Spinal cord (tissue), 10 donors: ENCODE data around the gene MRFAP1. TPM values are rescaled to one million over a fixed set of nuclear protein-coding genes. Genes with fewer than 3 reads are reported as not detected.

ENCODE experiments used
- DNase-seq, 6 donors: peaks; one replicate each; pipeline versions ENCODE4 v3.0.0 to v3.0.0-alpha.2; 2013 to 2015; ENCODE audit warnings: low spot score in 6 of 6, low read depth in 4 of 6
- H3K27ac ChIP-seq: one replicate; pipeline ENCODE4 v1.5.1; 2013; ENCODE audit warnings: low read depth, low read length, control low read depth
- H3K27me3 ChIP-seq: one replicate; pipeline ENCODE4 v1.6.1; 2013; ENCODE audit warnings: low read length; ENCODE audit not compliant: control insufficient read depth, insufficient read depth
- H3K36me3 ChIP-seq: one replicate; pipeline ENCODE4 v1.6.1; 2013; ENCODE audit warnings: low read length; ENCODE audit not compliant: control insufficient read depth, insufficient read depth
- H3K4me1 ChIP-seq: one replicate; pipeline ENCODE4 v1.6.1; 2013; ENCODE audit warnings: low read length; ENCODE audit not compliant: control insufficient read depth, insufficient read depth
- H3K4me3 ChIP-seq: one replicate; pipeline ENCODE4 v1.5.1; 2013; ENCODE audit warnings: low read depth, low read length, control low read depth
- H3K9me3 ChIP-seq: one replicate; pipeline ENCODE4 v1.6.1; 2013; ENCODE audit warnings: low read length; ENCODE audit not compliant: control insufficient read depth, insufficient read depth
- WGBS: methylation state at CpG from one replicate; pipeline ENCODE4 v1.1.5; 2013; ENCODE audit warnings: missing lambda C conversion rate; ENCODE audit not compliant: insufficient coverage; 5-methylcytosine and 5-hydroxymethylcytosine counted together
- polyA plus RNA-seq, 2 donors: library from polyadenylated mRNA; unstranded; fragments of 120-200 nt; gene quantifications; one replicate each; pipeline ENCODE4 v1.2.1, GENCODE V29; 2013; ENCODE audit not compliant: insufficient read length in 2 of 2
- total RNA-seq, 2 donors: library from RNA; depleted of rRNA in 1 of 2; stranded (reverse); fragments of 120-200 nt in 1 of 2; fragments of >200 nt in 1 of 2; gene quantifications; one replicate each; pipeline versions ENCODE4 v1.2.3 to v1.2.4, GENCODE V29; 2013 to 2014
- donor health status: healthy.

Gene MRFAP1
- total and polyA plus RNA-seq, 4 donors: 103 to 616 (median 316) TPM

DNA sequence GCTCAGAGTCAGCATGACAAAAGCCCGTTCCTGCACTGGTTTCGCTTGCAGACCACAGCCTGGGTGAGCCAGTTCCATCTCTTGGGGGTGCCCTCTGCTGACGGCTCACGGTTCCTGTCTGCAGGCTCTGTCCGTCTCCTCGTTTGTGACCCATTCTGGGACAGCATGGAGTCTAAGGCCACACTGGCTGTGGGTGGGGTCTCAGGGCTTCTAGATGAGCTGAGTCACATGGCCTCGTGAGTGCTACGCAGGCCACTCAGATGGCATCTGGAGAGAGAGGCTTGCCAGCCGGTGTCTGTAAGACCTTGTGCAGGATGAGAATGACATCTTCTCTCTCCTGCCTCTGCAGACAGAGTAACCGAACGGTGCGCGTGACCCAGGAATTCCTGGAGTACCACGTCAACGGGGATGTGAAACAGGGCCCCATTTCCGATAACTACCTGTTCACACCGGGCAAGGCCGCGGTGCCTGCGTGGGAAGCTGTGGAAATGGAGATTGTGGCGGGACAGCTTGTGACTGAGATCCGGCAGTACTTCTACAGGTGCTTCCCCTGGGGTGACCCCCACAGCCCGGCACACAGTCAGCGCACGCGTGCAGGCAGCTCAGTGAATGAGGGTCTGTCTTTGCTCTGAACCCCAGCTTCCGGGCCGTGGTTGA, 31.6 kb upstream of the MRFAP1 start:
- no peaks in the 10 kb centered on the region for H3K4me1 ChIP-seq
- no peaks in the 10 kb centered on the region for H3K27me3 ChIP-seq
- H3K9me3 ChIP-seq: no peaks in the 10 kb centered on the region
- H3K4me3 ChIP-seq: no peak overlapping the region
- H3K36me3 ChIP-seq: peaks cover 74% of the 10 kb centered on the region
- DNase-seq: peak in 2 of 6 donors; percentile 6 to 10
- H3K27ac ChIP-seq: no peak overlapping the region
- WGBS: 76% methylated on average over 28 of the region's 28 CpGs

DNA sequence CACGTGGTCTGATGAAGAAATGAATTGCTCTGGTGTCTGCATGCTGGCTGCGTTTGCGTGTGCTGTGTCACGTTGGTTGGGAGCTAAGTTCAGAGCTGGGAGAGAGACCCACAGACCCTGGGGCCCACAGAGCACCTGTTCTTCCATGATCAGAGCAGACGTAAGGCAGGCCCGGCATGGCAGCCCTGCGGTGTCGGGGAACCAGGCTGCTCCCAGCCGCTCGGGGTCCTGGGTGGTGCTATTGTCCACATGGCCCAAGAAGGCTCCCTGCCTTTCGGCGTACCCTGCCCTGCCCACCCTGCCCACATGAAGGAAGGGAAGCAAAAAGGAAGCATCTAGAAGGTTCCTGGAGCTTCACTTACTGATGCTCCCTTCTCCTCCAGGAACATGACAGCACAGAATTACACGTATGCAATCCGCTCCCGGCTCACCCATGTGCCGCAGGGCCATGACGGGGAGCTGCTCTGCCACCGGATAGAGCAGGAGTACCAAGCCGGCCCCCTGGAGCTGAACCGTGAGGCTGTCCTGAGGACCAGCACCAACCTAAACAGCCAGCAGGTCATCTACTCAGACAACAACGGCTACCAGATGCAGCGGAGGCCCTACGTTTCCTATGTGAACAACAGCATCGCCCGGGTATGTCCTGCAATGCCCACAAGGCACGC, 30.9 kb upstream of the MRFAP1 start:
- H3K36me3 ChIP-seq: peaks cover 75% of the 10 kb centered on the region

DNA sequence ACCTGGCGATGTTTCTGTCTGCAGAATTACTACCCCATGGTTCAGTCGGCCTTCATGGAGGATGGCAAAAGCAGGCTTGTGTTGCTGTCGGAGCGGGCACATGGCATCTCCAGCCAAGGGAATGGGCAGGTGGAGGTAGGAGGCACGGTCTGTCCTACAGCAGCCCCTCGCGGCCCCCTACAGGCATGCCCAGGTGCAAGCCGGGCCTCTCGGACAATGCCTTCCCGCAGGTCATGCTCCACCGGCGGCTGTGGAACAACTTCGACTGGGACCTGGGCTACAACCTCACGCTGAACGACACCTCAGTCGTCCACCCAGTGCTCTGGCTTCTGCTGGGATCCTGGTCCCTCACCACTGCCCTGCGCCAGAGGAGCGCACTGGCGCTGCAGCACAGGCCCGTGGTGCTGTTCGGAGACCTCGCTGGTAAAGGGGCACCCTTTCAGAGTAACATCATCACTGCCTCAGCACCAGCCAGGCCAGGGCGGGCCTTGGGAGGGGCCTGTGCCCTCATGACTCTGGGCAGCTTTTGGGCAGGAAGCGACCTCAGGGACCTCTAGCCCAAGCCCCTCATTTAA, 29.5 kb upstream of the MRFAP1 start:
- Histone ChIP-seq H3K9me3 (no peaks in the 10 kb centered on the region), H3K4me1 (no peaks in the 10 kb centered on the region), H3K4me3 (no peak overlapping the region), H3K27me3 (no peaks in the 10 kb centered on the region), H3K27ac (no peak overlapping the region), H3K36me3 (peaks cover 70% of the 10 kb centered on the region)
- no peak for DNase-seq
- WGBS: 95% methylated on average over 19 of the region's 24 CpGs

More for the DNA sequence above, 30.9 kb upstream of the MRFAP1 start:
- Histone ChIP-seq H3K27me3 (no peaks in the 10 kb centered on the region), H3K9me3 (no peaks in the 10 kb centered on the region), H3K27ac (no peak overlapping the region), H3K4me1 (no peaks in the 10 kb centered on the region), H3K4me3 (no peak overlapping the region)
- WGBS: 93% methylated on average over 26 of the region's 26 CpGs
- DNase-seq: no peak

DNA sequence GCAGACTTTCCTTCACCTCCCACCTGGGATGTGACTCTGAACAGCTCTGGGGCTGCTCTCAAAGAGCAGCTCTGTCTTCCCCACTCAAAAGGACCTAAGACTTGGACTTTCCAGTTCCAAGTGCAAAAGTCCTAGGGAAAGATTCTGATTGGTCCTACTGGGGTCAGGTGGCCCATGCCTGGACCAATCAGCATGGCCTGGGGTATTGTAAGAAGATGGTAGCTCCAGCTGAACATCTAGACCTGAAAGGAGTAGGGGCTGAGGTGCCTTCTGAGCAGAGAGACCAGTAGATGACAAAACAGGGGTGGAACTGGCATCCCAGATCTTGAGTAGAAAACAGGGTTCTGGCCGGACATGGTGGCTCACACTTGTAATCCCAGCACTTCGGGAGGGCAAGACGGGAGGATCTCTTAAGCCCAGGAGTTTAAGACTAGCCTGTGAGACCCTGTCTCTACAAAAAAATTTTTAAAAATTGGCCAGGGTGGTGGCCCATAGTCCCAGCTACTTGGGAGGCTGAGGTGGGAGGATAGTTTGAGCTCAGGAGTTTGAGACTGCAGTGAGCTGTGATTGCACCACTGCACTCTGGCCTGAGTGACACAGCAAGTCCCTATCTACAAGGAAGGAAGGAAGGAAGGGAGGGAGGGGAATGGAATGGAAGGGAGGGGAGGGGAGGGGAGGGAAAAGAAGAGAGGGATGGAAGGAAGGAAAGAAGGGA, 27.4 kb upstream of the MRFAP1 start:
- no peaks in the 10 kb centered on the region for H3K4me1 ChIP-seq
- H3K36me3 ChIP-seq: peaks cover 81% of the 10 kb centered on the region
- DNase-seq: no peak
- no peaks in the 10 kb centered on the region for H3K27me3 ChIP-seq
- H3K9me3 ChIP-seq: no peaks in the 10 kb centered on the region
- H3K4me3 ChIP-seq: no peak overlapping the region
- no peak overlapping the region for H3K27ac ChIP-seq
- WGBS: 93% methylated on average over 3 of the region's 3 CpGs

DNA sequence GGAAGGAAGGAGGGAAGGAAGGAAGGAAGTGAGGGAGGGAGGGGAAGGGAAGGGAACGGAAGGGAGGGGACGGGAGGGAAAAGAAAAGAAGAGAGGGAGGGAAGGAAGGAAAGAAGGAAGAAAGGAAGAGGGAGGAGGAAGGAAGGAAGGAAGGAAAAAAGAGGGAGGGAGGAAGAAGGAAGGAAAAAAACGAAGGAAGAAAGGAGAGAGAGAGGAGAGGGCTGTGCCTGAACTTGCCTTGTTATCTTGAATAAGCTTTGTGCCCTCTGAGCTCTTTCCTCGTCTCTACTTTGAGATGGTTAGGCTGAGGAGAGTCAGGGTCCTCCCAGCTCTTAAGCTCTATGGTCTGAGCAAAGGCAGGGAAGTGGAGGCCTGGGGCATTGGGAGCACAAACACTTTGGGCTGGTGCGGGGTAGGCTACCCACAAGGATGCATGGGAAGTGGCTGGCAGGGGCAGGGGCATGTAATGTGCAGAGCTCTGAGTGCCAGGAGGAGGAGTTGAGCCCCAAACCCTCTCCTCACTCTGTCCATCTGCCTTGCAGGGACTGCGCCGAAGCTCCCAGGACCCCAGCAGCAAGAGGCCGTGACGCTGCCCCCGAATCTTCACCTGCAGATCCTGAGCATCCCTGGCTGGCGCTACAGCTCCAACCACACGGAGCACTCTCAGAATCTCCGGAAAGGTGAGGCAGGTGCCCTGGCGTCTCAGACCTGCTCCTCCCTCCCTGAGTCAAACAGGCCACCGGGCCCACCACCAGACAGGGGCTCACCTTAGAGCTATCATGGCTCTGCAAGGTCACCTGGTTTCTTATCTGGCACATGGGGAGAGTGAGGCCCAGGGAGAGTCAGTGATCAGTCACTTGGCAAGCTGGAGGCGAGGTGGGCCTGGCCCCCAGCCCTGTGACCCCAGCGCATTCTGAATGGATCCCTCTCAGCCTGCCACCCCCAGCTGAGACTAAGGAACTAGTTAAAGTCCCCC, 26.5 kb upstream of the MRFAP1 start:
- H3K4me1 ChIP-seq: no peaks in the 10 kb centered on the region
- peaks cover 86% of the 10 kb centered on the region for H3K36me3 ChIP-seq
- H3K9me3 ChIP-seq: no peaks in the 10 kb centered on the region
- no peak overlapping the region for H3K4me3 ChIP-seq
- WGBS: 91% methylated on average over 14 of the region's 17 CpGs
- DNase-seq: no peak
- no peak overlapping the region for H3K27ac ChIP-seq
- H3K27me3 ChIP-seq: no peaks in the 10 kb centered on the region

DNA sequence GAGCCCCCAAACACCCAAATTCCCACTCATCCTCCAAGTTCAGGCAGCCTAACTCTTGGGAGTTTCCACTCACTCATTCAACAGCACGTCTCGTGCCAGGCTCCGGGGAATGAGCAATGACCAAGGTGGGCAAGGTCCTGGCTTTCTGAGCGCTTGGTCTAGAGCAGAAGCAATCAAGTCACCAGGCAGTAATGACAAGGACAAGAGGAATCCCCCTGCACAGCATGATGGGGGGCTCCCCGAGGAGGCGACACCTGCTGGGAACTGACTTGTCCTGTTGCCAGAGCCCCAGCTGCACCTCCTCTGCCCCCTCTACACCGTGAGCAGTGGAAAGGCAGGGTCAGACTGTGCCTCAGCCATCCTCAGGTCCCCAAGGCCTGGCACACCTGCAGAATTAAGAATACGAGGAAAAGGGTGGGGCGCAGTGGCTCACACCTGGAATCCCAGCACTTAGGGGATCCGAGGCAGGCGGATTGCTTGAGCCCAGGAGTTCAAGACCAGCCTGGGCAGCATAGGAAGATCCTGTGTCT, 25.7 kb upstream of the MRFAP1 start:
- Histone ChIP-seq H3K27me3 (no peaks in the 10 kb centered on the region), H3K4me3 (no peak overlapping the region), H3K36me3 (peaks cover 86% of the 10 kb centered on the region), H3K9me3 (no peaks in the 10 kb centered on the region), H3K27ac (no peak overlapping the region), H3K4me1 (no peaks in the 10 kb centered on the region)
- 84% methylated on average over 11 of the region's 11 CpGs for WGBS
- DNase-seq: no peak

DNA sequence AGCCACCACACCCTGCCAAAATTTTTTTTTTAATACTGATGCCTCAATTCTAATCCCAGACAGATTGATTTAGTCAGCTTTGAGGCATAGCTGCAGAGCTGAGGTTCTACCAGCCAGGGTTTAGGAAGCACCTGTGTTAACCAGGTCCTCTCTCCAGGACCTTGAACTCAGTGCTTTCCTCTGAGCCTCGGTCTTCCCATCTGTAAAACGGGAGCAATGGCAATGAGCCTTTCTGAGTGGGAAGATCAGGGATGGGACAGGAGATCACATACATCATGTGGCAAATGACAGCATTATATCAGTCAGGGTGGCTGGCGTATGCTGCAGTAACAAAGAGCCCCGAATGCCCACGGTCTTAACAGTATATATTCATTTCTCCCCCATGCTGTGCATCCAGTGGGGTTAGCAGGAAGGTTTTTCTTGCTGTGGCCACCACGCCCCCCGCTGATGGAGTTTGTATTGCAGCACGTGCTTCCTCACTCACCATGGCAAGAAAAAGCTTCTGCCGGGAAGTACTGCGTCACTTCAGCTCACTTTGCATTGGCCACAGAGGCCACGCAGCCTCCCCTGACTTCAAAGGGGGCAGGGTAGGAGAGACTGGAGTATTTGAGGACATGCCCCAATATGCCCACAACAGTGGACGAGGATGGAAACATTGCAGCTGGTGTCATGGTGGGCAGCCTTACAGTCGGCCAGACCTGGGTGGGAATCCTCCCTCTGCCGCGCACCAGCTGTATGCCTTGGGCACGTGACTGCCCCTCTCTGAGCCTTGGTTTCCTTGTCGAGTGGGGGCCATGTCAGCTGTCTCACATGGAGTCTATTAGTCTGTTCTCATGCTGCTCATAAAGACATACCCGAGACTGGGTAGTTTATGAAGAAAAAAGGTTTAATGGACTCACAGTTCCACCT, 24.1 kb upstream of the MRFAP1 start:
- WGBS: 97% methylated on average over 14 of the region's 18 CpGs

DNA sequence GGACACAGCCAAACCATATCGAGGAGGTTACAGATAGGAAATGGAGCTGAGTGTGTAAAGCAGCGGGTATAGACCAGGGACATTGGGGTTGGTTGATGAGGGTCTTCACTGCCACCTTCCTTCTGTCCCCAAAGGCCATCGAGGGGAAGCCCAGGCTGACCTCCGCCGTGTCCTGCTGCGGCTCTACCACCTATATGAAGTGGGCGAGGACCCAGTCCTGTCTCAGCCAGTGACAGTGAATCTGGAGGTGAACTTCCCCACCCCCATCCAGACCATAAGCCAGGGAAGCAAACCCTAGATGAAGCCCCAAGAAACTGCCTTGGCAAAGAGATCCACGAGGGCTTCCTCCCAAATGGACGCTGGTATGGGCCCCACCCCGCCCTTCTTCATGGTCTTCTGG, 23.2 kb upstream of the MRFAP1 start:
- no peak for DNase-seq
- Histone ChIP-seq H3K9me3 (no peaks in the 10 kb centered on the region), H3K36me3 (peaks cover 81% of the 10 kb centered on the region), H3K27ac (no peak overlapping the region), H3K27me3 (no peaks in the 10 kb centered on the region), H3K4me3 (no peak overlapping the region), H3K4me1 (no peaks in the 10 kb centered on the region)
- 91% methylated on average over 9 of the region's 10 CpGs for WGBS

More for the DNA sequence above, 24.1 kb upstream of the MRFAP1 start:
- H3K27me3 ChIP-seq: no peaks in the 10 kb centered on the region
- no peaks in the 10 kb centered on the region for H3K9me3 ChIP-seq
- H3K27ac ChIP-seq: no peak overlapping the region
- H3K4me3 ChIP-seq: no peak overlapping the region
- no peak for DNase-seq
- peaks cover 84% of the 10 kb centered on the region for H3K36me3 ChIP-seq
- no peaks in the 10 kb centered on the region for H3K4me1 ChIP-seq
